ENCODE measurements around the gene TRNT1. TPM values are rescaled to one million over a fixed set of nuclear protein-coding genes. Genes with fewer than 3 reads are reported as not detected.

Gene TRNT1
- total RNA-seq, 1 experiment from 2014 or later, result 26.2 TPM

GRCh38 chr3:3081381-3082233, 45.1 kb upstream of the TRNT1 start:
- H3K4me3 ChIP-seq (ENCODE audit: low read length), result no peak overlapping the region
- no peak for DNase-seq
- no peak overlapping the region for H3K4me2 ChIP-seq (ENCODE audit: low read length)
- intact Hi-C loops (cut with micrococcal nuclease), result no loop called here
- H3K79me2 ChIP-seq (ENCODE audit: low read length), result no peaks in the 10 kb centered on the region
- no peak overlapping the region for H3K27ac ChIP-seq (ENCODE audit: low read length)
- no peaks in the 10 kb centered on the region for H3K9me2 ChIP-seq (replicated peaks; ENCODE audit: low read length)
- no peak overlapping the region for H3K9ac ChIP-seq (ENCODE audit: low read length)
- ChIA-PET POLR2A (ENCODE audit: unreplicated experiment) (no interaction called here), CTCF (no interaction called here)
- H3K9me3 ChIP-seq (ENCODE audit: low read length), result no peaks in the 10 kb centered on the region
- H3K27me3 ChIP-seq (ENCODE audit: low read length), result peaks cover 52% of the 10 kb centered on the region
- no peaks in the 10 kb centered on the region for H3K36me3 ChIP-seq (ENCODE audit: low read depth, low read length)
- no TSS peak for BruUV-seq (replicated peaks)
- H4K20me1 ChIP-seq (ENCODE audit: low read length), result no peaks in the 10 kb centered on the region
- no peak for ATAC-seq
- H2AFZ ChIP-seq (ENCODE audit: low read length), result no peak overlapping the region
- H3K4me1 ChIP-seq (ENCODE audit: insufficient read depth, low read length), result no peaks in the 10 kb centered on the region
- TF ChIP-seq, protein P1, sequence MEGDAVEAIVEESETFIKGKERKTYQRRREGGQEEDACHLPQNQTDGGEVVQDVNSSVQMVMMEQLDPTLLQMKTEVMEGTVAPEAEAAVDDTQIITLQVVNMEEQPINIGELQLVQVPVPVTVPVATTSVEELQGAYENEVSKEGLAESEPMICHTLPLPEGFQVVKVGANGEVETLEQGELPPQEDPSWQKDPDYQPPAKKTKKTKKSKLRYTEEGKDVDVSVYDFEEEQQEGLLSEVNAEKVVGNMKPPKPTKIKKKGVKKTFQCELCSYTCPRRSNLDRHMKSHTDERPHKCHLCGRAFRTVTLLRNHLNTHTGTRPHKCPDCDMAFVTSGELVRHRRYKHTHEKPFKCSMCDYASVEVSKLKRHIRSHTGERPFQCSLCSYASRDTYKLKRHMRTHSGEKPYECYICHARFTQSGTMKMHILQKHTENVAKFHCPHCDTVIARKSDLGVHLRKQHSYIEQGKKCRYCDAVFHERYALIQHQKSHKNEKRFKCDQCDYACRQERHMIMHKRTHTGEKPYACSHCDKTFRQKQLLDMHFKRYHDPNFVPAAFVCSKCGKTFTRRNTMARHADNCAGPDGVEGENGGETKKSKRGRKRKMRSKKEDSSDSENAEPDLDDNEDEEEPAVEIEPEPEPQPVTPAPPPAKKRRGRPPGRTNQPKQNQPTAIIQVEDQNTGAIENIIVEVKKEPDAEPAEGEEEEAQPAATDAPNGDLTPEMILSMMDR (conservative IDR thresholded peaks at IDR 0.05; ENCODE audit: low read depth, low read length), result no peak
- TF ChIP-seq EZH2phosphoT487 (IDR thresholded peaks at IDR 0.05; ENCODE audit: borderline replicate concordance, low read length) (no peak), EZH2 (IDR thresholded peaks at IDR 0.05; ENCODE audit: low read length, unreplicated experiment) (no peak)
- no peaks in the 10 kb centered on the region for H3F3A ChIP-seq (ENCODE audit: low read length, unreplicated experiment)

GRCh38 chr3:3082234-3082924, 44.4 kb upstream of the TRNT1 start:
- H3K27me3 ChIP-seq (ENCODE audit: low read length), result peaks cover 51% of the 10 kb centered on the region
- ATAC-seq, result no peak
- TF ChIP-seq EZH2phosphoT487 (IDR thresholded peaks at IDR 0.05; ENCODE audit: borderline replicate concordance, low read length) (no peak), EZH2 (IDR thresholded peaks at IDR 0.05; ENCODE audit: low read length, unreplicated experiment) (no peak)
- TF ChIP-seq, protein P1 (conservative IDR thresholded peaks at IDR 0.05; ENCODE audit: low read depth, low read length), result no peak
- no peaks in the 10 kb centered on the region for H3K4me1 ChIP-seq (ENCODE audit: insufficient read depth, low read length)
- H3K9me2 ChIP-seq (replicated peaks; ENCODE audit: low read length), result no peaks in the 10 kb centered on the region
- BruUV-seq (replicated peaks), result no TSS peak
- H4K20me1 ChIP-seq (ENCODE audit: low read length), result no peaks in the 10 kb centered on the region
- H3K4me2 ChIP-seq (ENCODE audit: low read length), result no peak overlapping the region
- no peaks in the 10 kb centered on the region for H3K9me3 ChIP-seq (ENCODE audit: low read length)
- H3K79me2 ChIP-seq (ENCODE audit: low read length), result no peaks in the 10 kb centered on the region
- H3K36me3 ChIP-seq (ENCODE audit: low read depth, low read length), result no peaks in the 10 kb centered on the region
- H3K9ac ChIP-seq (ENCODE audit: low read length), result no peak overlapping the region
- POLR2A ChIA-PET (ENCODE audit: unreplicated experiment), result no interaction called here
- CTCF ChIA-PET, result no interaction called here
- H3K4me3 ChIP-seq (ENCODE audit: low read length), result no peak overlapping the region
- H3F3A ChIP-seq (ENCODE audit: low read length, unreplicated experiment), result no peaks in the 10 kb centered on the region
- H2AFZ ChIP-seq (ENCODE audit: low read length), result no peak overlapping the region
- no peak overlapping the region for H3K27ac ChIP-seq (ENCODE audit: low read length)
- intact Hi-C loops (cut with micrococcal nuclease), result no loop called here
- no peak for DNase-seq

DNA sequence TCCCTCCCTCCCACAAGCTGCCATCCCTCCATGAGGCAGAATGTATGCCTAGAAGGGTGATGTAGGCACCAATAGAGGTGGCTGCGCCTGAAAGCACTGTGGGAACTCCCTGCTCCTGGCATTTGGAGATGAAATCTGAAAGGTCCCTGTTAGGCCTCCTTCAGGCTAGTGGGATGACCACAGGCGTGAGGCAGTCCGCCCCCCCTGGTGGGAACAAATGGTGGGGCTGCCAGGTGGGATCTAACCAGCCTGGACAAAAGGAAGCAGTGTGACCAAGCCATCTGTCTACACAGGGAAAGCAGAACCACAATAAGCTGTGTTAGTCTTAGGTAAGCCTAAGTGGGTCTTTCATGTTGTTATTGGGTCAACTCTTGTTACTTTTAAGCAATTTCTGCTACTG, 41.9 kb upstream of the TRNT1 start:
- H3K4me1 ChIP-seq (ENCODE audit: insufficient read depth, low read length), result no peaks in the 10 kb centered on the region
- ChIA-PET CTCF (no interaction called here), POLR2A (ENCODE audit: unreplicated experiment) (no interaction called here)
- no peak for DNase-seq
- H3K9me3 ChIP-seq (ENCODE audit: low read length), result no peaks in the 10 kb centered on the region
- no TSS peak for BruUV-seq (replicated peaks)
- no peak overlapping the region for H3K4me2 ChIP-seq (ENCODE audit: low read length)
- no peaks in the 10 kb centered on the region for H4K20me1 ChIP-seq (ENCODE audit: low read length)
- no peak overlapping the region for H3K4me3 ChIP-seq (ENCODE audit: low read length)
- H2AFZ ChIP-seq (ENCODE audit: low read length), result no peak overlapping the region
- no peak for ATAC-seq
- intact Hi-C loops (cut with micrococcal nuclease), result no loop called here
- no peaks in the 10 kb centered on the region for H3K79me2 ChIP-seq (ENCODE audit: low read length)
- TF ChIP-seq, protein P1 (conservative IDR thresholded peaks at IDR 0.05; ENCODE audit: low read depth, low read length), result no peak
- no peak for TF ChIP-seq EZH2phosphoT487 (IDR thresholded peaks at IDR 0.05; ENCODE audit: borderline replicate concordance, low read length)
- TF ChIP-seq EZH2 (IDR thresholded peaks at IDR 0.05; ENCODE audit: low read length, unreplicated experiment), result no peak
- H3K27me3 ChIP-seq (ENCODE audit: low read length), result peaks cover 29% of the 10 kb centered on the region
- H3K9ac ChIP-seq (ENCODE audit: low read length), result no peak overlapping the region
- H3K27ac ChIP-seq (ENCODE audit: low read length), result no peak overlapping the region
- H3K9me2 ChIP-seq (replicated peaks; ENCODE audit: low read length), result no peaks in the 10 kb centered on the region
- H3F3A ChIP-seq (ENCODE audit: low read length, unreplicated experiment), result no peaks in the 10 kb centered on the region
- H3K36me3 ChIP-seq (ENCODE audit: low read depth, low read length), result no peaks in the 10 kb centered on the region
